GM03348 (cell line): Measurements from ENCODE around the gene POLR2I.
"Not testable (repeated sequence)": the region's sequence is repeated elsewhere in the genome, so short reads cannot be mapped to it uniquely, and the experiment has no call there.

ENCODE experiments used
- DNase-seq: peaks from one replicate; pipeline ENCODE4 v3.0.0; 2012; ENCODE audit warnings: low spot score

POLR2I gene

DNA sequence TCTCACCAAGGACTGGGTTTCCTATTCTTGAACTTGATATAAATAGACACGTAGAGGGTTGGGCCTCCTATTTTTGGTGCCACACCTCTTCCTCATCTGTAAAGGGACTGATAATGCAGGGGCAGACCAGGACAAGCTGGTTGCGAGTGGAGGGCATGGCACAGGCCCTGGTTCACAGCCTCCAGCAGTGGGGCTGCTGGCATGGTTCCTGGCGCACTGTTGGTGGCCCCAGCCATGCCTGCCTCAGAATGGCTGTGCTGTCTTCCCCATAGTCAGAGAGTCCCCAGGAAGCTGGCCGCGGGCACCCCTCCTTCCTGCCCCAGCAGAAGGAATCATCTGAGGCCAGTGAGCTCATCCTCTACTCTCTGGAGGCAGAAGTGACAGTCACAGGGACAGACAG is 14.2 kb downstream of the POLR2I start:
- DNase-seq, result no peak

DNA sequence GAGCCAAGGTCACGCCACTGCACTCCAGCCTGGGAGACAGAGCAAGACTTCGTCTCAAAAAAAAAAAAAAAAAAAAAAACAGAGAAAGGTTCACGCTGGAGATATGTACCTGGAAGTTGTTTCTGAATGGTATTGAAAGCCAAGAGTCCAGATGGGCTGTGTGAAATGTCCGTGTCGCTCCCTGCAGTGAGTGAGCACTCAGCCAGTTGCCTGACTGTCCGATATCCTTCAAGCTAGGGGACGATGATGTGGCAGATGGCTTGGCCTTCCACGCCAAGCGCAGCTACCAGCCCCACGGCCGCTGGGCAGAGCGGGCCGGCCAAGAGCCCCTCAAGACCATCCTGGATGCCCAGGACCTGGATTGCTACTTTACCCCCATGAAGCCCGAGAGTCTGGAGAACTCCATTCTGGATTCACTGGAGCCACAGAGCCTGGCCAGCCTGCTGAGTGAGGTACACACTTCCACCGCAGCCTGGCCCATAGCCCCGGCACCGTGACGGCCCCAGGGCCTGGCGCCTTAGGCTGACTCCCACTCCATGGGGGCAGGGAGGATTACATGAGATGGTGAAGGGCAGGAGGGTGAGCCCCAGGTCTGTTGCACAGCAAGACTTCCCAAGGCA is 15.4 kb downstream of the POLR2I start:
- no peak for DNase-seq

DNA sequence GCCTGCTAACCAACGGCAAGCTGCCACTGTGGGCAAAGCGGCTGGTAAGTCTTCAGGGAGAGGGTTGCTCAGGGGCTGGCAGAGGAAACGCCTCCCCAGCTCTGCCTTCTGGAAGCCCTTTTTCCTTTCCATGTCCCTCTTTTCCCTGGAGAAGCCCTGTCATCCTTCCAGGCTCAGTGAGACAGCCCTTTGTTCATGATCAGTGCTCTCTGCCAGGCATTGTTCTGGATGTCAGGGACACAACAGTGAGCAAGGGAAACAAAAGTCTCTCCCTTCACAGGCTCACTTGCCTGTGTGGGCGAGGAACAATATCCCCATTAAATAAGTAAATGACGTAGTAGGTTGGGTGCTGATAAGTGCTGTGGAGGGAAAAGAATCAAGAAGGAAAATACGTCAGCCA is 17.6 kb downstream of the POLR2I start:
- no peak for DNase-seq

DNA sequence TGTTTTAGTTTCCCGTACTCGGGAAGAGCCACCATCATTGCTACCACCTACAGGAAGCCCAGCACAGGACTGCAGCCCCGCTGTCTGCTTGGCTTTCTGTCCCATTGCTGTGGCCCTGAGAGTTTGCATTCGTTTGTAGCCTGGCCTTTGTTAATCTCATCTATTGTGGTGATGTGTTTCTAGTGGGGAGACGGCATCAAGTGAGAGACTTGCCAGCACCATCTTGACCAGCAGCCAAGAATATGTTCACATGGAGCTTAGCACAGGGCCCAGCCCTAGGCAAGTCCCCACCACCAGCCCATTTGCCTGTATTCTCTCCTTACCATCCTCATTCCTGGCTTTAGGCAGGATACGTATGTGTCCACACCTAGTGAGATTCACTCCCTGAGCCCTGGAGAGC is 21.0 kb downstream of the POLR2I start:
- DNase-seq, result no peak

DNA sequence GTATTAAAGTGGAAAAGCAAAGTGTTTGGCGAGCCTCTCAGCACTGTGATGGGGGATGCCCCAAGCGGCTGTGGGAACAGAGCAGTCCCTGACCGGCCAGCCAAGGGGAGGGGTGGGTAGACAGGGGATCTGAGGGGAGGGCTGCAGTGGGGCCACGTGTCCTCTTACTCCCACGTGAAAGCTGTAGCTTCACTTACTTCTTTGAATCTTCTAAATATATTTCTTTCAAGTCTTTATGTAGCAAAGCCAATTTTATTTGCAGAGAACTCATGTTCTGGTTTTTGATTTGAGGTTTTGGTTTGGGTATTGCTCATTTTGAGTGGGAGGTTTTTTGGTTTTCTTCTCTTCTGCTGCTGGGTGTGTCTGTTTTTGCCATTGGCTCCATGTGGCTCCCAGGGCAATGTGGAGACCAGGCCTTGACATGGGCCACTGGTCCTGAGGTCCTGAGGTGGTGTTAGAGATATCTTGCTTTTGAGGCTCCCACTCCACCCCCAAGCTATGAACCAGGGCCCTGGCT is 21.5 kb downstream of the POLR2I start:
- DNase-seq, result peak; percentile 57

DNA sequence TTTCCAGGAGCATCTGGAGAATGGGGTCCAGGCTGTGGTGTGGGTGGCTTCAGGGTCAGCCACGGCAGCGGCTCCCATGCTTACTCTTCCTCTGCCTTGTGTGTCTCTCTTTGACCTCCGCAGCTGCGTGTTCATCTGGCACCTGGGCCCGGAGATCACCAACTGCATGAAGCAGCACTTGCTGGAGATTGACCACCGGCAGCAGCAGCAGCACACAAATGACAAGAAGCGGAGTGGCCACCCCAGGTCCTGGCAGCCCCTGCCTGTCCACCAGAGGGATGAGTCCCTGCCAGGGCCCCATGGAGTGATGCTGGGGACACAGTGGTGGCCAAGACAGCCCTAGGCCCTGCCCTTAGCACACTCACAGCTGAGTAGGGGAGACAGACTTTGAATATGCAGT is 22.1 kb downstream of the POLR2I start:
- DNase-seq, result no peak

DNA sequence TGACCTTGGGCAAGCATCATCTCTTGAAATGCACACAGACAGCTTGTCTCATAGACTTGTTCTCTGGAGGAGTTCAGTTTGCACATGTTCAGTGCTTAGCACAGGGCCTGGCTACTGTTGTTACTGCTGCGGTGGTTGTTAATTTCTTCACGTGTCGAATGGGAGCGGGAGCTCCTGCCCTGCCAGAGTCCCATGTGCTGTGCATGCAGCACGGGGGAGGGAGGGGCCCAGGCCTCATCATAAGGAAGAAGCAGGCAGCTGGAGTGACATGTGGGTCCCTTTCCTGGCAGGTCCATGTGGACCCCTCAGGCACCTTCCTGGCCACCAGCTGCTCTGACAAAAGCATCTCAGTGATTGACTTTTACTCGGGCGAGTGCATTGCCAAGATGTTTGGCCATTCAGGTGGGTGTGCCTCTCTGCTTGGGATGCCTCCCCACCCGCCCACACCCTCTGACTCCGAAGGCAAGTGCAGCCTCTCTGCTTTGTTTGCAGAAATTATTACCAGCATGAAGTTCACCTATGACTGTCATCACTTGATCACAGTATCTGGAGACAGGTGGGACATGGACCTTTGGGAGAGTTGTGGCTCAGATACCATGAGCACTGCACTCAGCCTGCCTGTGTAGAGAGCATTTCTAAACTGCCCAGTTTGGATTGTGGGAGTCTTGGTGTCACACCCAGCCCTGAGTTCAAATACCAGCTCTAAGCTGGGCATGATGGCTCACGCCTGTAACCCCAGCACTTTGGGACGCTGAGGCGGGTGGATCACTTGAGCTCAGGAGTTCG is 23.6 kb downstream of the POLR2I start:
- DNase-seq, result no peak

DNA sequence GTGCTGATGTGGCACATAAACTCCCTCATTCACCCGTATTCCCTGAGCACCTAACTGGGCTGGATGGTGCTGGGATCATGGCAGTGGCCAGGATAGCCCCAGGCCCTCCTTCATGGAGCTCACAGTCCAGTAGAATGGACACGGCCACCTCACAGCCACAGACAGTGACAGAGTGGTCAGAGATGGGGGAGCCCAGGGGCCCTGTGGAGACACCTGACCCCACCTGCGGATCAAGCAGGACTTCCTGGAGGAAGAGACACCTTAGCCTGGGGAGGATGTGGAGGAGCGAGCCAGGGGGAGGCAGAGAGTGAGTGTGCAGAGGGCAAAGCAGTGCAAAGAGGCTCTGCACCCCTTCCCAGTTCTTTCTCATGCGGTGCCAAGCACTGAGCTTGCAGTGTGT is 24.8 kb downstream of the POLR2I start:
- no peak for DNase-seq

DNA sequence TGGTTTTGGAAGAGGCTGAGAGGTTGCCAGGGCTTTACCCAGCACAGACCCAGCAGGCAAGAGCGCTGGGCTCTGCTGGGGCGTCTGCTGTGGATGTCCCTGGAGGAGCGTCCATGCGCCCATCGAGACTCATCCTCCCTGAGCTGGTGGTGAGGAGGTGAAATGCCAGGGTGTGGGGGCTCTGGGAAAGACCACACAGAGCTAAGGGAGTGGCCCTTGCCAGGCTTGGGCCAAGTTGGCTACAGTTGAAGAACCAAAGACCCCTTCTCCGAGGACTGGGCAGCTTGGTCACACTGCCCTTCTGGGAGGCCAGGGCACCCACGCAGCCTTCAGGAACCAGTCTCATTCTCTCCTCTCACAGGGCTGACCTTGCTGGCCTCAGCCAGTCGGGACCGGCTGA is 28.3 kb downstream of the POLR2I start:
- DNase-seq, result no peak

DNA sequence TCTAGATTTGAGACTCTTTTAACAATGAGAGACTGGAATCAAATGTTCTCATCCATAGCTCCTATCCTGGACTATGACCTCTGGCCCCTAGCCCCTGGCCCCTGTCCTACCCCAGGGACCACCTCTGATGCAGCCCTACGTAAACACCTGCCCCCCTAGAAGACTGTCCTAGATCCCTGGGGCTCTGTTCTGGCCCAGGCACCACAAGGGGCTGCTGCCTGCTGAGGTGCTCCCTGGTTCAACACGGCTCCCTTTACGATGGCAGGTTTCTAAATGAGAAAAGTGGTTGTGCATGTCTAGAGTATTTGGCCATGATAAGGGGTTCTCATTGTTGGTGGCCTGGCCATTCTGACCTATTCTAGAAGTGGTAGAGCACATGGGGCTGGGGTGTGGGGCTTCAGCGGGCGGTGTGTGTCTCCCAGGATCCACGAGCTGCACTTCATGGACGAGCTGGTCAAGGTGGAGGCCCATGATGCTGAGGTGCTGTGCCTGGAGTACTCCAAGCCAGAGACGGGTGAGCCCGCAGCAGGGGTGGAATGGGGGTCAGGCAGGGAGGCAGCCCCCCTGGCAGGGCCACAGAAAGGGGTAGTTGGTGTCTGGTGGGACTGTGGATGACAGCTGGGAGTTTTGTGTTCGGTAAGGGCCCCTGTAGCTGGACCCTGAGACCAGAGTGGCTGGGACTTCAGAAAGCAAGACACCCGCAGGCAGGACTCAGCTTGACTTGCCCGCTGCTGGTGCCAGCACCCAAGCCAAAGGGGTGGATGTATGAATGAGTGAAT is 30.3 kb downstream of the POLR2I start:
- no peak for DNase-seq

DNA sequence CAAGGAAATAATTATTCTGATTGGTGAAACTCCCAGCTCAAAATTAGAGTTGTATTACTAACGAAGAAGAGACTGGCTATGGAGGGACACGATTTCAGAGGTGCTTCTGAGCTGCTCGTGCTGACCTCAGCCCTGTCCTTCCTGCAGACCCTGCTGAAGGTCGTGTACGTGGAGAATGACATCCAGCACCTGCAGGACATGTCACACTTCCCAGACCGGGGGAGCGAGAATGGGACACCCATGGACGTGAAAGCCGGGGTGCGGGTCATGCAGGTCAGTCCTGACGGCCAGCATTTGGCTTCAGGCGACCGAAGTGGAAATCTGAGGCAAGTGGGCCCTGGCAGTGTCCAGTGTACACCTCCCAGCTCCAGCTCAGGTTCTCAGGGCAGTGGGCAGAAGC is 31.8 kb downstream of the POLR2I start:
- DNase-seq, result no peak

DNA sequence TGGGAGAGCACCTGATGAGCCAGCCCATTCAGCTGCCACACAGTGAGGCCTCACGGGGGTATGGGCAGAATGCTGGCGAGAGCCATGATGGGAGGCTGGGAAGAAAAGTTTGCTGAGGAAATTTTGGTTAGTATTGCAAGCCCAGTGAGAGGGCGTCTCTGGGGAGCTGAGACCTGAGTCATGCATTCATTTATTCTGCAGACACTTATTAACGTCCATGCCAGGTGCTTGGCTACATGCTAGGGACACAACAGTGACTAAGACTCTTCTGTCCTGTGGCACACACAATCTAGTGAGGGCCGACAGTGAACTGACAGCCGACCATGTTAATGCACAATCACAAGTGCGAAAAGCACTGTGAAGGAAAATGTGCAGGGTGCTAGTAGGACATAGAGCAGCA is 32.8 kb downstream of the POLR2I start:
- DNase-seq, result no peak

DNA sequence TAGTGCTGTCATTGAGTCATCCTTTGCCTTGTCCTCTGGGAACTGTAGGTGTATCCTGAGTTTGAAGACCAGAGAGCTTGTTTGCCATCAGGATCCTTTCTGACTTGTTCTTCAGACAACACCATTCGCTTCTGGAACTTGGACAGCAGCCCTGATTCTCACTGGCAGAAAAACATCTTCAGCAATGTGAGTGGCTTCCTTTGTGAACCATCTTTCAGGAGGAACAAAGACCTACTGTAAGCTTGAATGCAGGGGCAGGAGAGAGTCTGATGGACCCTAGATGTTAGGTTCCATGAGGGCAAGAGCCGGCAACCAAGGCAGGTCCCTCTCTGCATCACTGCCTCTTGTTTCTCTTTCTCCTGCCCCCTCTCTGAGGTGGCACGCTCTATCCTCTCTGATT is 33.3 kb downstream of the POLR2I start:
- no peak for DNase-seq

DNA sequence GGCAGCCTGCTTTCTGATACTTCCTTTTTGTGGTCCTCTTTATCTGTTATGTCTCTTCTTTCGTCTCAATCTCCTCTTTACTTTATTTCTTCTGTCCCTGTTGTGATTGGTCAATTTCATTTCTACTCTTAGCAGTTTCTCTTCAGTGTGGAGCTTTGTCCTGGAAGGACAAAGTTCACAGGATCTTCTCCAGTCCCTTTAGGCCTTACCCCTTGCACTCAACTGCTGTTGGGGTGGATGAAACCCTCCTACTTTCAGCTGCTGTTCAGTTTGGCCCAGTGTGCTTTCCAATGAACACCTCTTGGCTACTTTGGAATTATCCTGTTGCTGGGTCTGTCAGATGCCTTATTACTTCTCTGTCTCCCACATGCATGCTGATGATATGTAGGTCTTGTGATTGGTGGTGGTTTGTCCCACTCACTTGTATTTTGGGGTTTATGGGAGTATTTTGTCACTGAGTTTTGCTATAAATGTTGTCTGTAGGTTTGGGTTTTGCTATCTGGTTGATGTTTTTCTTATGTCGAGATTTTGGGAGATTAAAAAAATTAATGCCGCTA is 35.2 kb downstream of the POLR2I start:
- no peak for DNase-seq

DNA sequence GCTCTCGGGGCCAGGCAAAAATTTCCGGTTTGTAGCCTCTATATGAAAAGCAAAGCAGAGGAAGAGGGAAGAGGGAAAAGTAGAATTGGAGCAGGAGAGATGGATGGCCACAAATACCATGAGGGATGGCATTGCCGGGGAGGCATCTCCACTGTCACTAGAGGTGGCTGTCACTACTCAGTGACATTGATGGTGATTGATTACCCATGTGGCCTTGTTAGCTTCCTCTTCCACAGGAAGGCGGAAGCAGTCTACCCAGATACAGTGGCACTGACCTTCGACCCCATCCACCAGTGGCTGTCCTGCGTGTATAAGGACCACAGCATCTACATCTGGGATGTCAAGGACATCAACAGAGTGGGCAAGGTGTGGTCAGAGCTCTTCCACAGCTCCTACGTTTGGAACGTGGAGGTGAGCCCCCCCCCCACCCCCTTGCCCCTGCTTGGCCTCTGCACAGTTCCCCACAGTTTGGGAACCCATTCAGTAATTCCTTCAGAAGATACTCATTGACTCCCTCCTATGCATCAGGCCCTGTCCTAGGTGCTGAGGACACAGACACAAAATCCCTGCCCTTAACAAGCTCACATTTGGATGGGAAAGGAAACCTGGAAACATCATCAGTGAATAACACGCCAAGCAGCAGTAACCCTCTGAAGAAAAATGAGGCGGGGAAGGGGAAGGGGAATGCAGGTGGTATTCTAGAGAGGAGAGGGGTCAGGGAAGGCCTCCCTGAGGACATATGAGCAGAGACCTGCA is 41.4 kb downstream of the POLR2I start:
- no peak for DNase-seq

DNA sequence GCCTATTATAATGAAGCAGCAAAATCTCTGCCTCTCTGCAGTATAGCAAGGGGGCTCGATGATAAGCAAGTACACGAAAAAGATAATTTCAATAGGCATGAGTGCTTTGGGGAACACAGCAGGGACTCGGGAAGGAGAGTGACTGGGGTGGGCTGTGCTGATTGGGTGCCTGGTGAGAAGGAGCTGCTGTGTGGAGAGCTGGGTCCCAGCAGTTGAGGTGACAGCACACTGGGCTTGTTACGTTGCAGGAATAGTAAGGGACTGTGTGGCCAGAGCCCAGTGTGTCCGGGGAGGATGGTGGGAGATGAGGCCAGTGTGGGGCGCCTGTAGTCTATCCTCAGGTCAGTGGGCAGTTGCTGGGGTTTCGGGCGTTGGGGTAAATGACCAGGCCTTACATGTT is 42.6 kb downstream of the POLR2I start:
- no peak for DNase-seq

DNA sequence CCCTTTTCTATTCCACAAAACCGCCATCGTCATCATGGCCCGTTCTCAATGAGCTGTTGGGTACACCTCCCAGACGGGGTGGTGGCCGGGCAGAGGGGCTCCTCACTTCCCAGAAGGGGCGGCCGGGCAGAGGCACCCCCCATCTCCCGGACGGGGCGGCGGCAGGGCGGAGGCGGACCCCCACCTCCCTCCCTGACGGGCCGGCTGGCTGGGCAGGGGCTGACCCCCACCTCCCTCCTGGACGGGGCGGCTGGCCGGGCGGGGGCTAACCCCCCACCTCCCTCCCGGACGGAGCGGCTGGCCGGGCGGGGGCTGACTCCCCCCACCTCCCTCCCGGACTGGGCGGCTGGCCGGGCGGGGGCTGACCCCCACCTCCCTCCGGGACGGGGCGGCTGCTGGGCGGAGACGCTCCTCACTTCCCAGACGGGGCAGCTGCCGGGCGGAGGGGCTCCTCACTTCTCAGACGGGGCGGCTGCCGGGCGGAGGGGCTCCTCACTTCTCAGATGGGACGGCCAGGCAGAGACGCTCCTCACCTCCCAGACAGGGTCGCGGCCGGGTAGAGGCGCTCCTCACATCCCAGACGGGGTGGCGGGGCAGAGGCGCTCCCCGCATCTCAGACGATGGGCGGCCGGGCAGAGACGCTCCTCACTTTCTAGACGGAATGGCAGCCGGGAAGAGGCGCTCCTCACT is 45.7 kb downstream of the POLR2I start:
- not testable (repeated sequence) for DNase-seq

DNA sequence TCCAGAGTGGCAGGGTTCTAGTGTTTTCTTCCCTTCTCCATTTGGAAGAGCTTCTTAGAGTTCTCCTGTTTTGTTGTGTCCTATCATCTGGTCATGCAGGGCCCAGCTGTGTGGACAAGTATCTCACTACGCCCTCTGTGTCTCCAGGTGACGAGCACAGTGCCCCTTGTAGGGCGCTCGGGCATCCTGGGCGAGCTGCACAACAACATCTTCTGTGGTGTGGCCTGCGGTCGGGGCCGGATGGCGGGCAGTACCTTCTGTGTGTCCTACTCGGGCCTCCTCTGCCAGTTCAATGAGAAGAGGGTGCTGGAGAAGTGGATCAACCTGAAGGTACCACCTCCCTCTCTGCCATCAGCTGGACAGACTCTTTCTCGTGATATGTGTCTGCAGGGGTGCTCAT is 47.0 kb downstream of the POLR2I start:
- DNase-seq, result no peak

DNA sequence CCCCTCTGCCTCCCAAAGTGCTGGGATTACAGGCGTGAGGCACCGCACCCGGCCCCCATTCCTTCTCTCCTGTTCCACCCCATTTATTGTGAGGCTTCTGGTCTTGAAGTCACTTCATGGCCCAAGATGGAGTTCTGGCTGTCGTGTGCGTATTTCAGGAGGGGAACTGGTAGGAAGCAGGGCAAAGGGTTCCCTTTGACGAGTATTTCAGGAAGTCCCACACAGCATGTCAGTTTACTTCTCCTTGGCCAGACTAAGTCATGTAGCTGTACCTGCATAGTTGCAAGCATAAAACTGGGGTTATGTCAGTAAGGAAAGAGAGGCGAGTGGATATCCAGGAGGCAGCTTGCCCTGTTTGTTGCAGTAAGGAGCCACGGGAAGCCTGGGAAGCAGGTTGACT is 49.8 kb downstream of the POLR2I start:
- no peak for DNase-seq
